ENCODE data around the gene IGFBP5. TPM values are rescaled to one million over a fixed set of nuclear protein-coding genes. Genes with fewer than 3 reads are reported as not detected.

The IGFBP5 gene
- total and polyA plus RNA-seq, 9 of the 15 experiments (the other 6 are each of a cell fraction or from before 2014, with no cell fraction given) = 0.01 to 1.9 (median 0.03) TPM; not detected in 6

DNA sequence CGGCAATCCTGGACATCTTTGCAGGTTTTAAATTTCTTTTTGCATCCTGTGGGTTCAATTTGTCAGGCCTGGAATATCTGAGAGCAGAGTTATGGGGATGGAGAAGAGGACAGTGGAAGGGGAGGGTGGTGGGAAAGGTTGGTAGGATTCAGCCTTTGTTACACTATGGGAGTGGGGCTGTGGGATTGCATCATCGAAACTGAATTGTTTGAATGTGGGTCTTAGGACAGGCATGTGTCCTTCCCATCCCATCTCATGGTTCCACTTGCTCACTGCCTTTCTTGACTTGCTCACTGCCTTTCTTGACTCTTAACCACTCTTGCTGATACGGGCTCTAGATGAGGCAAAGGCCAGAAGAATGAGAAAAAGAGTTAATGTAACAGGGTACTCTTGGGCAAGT is 49.2 kb downstream of the IGFBP5 start:
- Histone ChIP-seq H3K27me3 (ENCODE audit: control insufficient read depth in 2 of 2, insufficient read depth in 2 of 2, low read length in 2 of 2) (peaks cover 2 to 35% of the 10 kb centered on the region in 2 experiments; a peak in 3 of 5 replicates), H3K9me3 (replicated peaks; ENCODE audit: control insufficient read depth, insufficient read depth, low read depth, low read length) (no peaks in the 10 kb centered on the region; the same call in 1 of the 2 replicates), H3K79me2 (ENCODE audit: control insufficient read depth, insufficient read depth, low read length) (no peaks in the 10 kb centered on the region), H2AFZ (ENCODE audit: low read depth, low read length) (no peak overlapping the region), H3K4me2 (ENCODE audit: insufficient read depth, low read length) (no peak overlapping the region), H3K9me1 (ENCODE audit: control insufficient read depth, insufficient read depth, low read length) (no peaks in the 10 kb centered on the region), H3K4me1 (replicated peaks in 1 of 2; ENCODE audit: control insufficient read depth in 2 of 2, insufficient read depth in 2 of 2, low read length in 2 of 2) (no peaks in the 10 kb centered on the region), H4K20me1 (replicated peaks; ENCODE audit: control insufficient read depth, insufficient read depth, low read length) (no peaks in the 10 kb centered on the region), H3K27ac (ENCODE audit: extremely low read depth, low read depth, low read length) (no peak overlapping the region), H3K4me3 (no peak overlapping the region), H3K9ac (ENCODE audit: insufficient read depth in 1 of 2, low read depth in 2 of 2, low read length in 2 of 2) (no peak overlapping the region), H3K36me3 (ENCODE audit: control insufficient read depth, insufficient read depth, low read length) (no peaks in the 10 kb centered on the region)
- no TSS peak for BruUV-seq (replicated peaks)
- in situ Hi-C loops (cut with MboI) (no loop called here), intact Hi-C loops (cut with micrococcal nuclease) (no loop called here)
- POLR2A ChIA-PET = interaction anchor here (0.8 kb wide), 1 partner anchor 53 kb away, joined by 6 read pairs; no protein-coding TSS in a partner anchor
- 0% methylated on average over 3 of the region's 3 CpGs for WGBS (ENCODE audit: insufficient coverage, low coverage, missing lambda C conversion rate)
- no peak for DNase-seq (ENCODE audit: extremely low read depth in 1 of 4, low spot score in 3 of 4)
- CTCF ChIA-PET (ENCODE audit: low intra/inter-chr PET ratio) = no interaction called here
- ATAC-seq = no peak
- TF ChIP-seq NEUROD1 (IDR thresholded peaks at IDR 0.05; ENCODE audit: borderline replicate concordance, low read depth, low read length, partially characterized antibody) (no peak), CEBPB (tag; IDR thresholded peaks at IDR 0.05) (no peak), HNRNPH1 (optimal IDR thresholded peaks at IDR 0.05; ENCODE audit: low read depth, low read length) (no peak), CEBPG (CRISPR knock-in tag; IDR thresholded peaks at IDR 0.05) (no peak), CEBPG (tag; conservative IDR thresholded peaks at IDR 0.05 in 1 of 2, IDR thresholded peaks at IDR 0.05 in 1 of 2) (peak; percentile 34 to 62; a peak in 3 of 4 replicates), HMG20A (CRISPR knock-in tag; conservative IDR thresholded peaks at IDR 0.05) (no peak)
- TF ChIP-seq, protein P1, sequence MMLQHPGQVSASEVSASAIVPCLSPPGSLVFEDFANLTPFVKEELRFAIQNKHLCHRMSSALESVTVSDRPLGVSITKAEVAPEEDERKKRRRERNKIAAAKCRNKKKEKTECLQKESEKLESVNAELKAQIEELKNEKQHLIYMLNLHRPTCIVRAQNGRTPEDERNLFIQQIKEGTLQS (IDR thresholded peaks at IDR 0.05) = peak; percentile 43
- TF ChIP-seq, protein P1 (CRISPR knock-in tag; conservative IDR thresholded peaks at IDR 0.05) = no peak
- TF ChIP-seq, protein P2, sequence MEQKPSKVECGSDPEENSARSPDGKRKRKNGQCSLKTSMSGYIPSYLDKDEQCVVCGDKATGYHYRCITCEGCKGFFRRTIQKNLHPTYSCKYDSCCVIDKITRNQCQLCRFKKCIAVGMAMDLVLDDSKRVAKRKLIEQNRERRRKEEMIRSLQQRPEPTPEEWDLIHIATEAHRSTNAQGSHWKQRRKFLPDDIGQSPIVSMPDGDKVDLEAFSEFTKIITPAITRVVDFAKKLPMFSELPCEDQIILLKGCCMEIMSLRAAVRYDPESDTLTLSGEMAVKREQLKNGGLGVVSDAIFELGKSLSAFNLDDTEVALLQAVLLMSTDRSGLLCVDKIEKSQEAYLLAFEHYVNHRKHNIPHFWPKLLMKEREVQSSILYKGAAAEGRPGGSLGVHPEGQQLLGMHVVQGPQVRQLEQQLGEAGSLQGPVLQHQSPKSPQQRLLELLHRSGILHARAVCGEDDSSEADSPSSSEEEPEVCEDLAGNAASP (IDR thresholded peaks at IDR 0.05) = no peak
- TF ChIP-seq, protein P3, sequence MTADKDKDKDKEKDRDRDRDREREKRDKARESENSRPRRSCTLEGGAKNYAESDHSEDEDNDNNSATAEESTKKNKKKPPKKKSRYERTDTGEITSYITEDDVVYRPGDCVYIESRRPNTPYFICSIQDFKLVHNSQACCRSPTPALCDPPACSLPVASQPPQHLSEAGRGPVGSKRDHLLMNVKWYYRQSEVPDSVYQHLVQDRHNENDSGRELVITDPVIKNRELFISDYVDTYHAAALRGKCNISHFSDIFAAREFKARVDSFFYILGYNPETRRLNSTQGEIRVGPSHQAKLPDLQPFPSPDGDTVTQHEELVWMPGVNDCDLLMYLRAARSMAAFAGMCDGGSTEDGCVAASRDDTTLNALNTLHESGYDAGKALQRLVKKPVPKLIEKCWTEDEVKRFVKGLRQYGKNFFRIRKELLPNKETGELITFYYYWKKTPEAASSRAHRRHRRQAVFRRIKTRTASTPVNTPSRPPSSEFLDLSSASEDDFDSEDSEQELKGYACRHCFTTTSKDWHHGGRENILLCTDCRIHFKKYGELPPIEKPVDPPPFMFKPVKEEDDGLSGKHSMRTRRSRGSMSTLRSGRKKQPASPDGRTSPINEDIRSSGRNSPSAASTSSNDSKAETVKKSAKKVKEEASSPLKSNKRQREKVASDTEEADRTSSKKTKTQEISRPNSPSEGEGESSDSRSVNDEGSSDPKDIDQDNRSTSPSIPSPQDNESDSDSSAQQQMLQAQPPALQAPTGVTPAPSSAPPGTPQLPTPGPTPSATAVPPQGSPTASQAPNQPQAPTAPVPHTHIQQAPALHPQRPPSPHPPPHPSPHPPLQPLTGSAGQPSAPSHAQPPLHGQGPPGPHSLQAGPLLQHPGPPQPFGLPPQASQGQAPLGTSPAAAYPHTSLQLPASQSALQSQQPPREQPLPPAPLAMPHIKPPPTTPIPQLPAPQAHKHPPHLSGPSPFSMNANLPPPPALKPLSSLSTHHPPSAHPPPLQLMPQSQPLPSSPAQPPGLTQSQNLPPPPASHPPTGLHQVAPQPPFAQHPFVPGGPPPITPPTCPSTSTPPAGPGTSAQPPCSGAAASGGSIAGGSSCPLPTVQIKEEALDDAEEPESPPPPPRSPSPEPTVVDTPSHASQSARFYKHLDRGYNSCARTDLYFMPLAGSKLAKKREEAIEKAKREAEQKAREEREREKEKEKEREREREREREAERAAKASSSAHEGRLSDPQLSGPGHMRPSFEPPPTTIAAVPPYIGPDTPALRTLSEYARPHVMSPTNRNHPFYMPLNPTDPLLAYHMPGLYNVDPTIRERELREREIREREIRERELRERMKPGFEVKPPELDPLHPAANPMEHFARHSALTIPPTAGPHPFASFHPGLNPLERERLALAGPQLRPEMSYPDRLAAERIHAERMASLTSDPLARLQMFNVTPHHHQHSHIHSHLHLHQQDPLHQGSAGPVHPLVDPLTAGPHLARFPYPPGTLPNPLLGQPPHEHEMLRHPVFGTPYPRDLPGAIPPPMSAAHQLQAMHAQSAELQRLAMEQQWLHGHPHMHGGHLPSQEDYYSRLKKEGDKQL (CRISPR knock-in tag; IDR thresholded peaks at IDR 0.05; ENCODE audit: borderline replicate concordance) = no peak
- no peak for FAIRE-seq

Data from K562 (cell line).